ENCODE measurements around the gene CFAP20.
"Not testable (repeated sequence)": the region's sequence is repeated elsewhere in the genome, so short reads cannot be mapped to it uniquely, and the experiment has no call there.

The CFAP20 gene

GRCh38 chr16:58096249-58096648 is 32.9 kb downstream of the CFAP20 start:
- no peak for DNase-seq (ENCODE audit: low spot score)

DNA sequence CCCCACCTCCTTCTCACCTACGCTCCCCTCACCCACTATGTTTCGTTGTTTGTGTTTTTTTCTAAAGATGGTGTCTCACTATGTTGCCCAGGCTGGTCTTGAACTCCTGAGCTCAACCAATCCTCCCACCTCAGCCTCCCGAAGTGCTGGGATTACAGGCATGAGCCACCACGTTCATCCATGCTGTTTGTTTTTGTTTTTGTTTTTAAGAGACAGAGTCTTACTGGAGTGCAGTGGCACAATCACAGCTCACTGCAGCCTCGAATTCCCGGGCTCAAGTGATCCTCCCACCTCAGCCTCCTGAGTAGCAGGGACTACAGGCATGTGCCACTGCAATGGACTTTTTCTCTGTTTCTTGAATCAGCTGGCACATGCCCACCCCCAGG is 33.6 kb downstream of the CFAP20 start:
- DNase-seq (ENCODE audit: low spot score): not testable (repeated sequence)

DNA sequence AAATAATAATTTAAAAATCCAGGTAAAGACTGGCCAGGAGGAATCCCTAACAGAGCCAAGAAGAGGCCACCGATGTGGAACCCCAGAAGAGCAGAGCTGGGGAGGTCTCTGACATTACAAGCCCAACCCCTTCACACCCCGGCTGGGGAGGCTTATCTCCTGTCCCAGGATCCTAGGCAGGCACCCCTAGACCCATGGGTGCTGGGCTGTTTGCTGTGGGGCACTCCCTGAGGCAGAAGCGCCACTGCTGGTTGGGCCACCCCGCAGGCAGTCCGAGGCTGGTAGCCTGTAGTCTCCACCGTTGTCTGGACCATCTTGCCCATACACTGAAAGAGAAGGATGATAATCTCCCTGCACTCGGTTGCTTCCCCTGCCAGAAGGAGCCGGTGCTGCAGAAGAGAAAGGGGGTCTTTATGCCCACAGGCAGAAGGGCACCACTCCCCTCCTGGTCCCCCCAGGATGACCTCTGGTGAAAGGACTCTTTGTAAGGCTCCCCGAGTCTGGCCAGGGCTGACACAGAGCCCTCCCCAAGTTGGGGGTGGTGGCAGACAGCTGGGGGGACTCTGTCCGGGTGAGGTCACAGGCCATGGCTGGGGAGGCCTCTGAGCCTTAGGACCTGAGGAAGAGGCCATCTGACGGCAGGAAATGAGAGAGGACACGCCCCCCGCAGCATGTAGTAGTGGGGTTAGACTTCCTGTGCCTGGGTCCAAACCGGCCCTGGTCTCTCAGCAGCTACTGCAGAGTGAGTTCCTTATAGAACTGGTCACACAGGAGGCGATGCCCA is 34.2 kb downstream of the CFAP20 start:
- no peak for DNase-seq (ENCODE audit: low spot score)

GRCh38 chr16:58094026-58094425 is 35.2 kb downstream of the CFAP20 start:
- DNase-seq (ENCODE audit: low spot score): no peak

DNA sequence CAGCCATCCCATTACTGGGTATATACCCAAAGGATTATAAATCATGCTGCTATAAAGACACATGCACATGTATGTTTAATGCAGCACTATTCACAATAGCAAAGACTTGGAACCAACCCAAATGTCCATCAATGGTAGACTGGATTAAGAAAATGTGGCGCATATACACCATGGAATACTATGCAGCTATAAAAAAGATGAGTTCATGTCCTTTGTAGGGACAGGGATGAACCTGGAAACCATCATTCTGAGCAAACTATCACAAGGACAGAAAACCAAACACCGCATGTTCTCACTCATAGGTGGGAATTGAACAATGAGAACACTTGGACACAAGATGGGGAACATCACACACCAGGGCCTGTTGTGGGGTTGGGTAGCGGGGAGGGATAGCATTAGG is 38.8 kb downstream of the CFAP20 start:
- DNase-seq (ENCODE audit: low spot score): not testable (repeated sequence)

- no peak for DNase-seq (ENCODE audit: low spot score)
Measured at GRCh38 chr16:58088091-58088490, 41.1 kb downstream of the CFAP20 start.

DNA sequence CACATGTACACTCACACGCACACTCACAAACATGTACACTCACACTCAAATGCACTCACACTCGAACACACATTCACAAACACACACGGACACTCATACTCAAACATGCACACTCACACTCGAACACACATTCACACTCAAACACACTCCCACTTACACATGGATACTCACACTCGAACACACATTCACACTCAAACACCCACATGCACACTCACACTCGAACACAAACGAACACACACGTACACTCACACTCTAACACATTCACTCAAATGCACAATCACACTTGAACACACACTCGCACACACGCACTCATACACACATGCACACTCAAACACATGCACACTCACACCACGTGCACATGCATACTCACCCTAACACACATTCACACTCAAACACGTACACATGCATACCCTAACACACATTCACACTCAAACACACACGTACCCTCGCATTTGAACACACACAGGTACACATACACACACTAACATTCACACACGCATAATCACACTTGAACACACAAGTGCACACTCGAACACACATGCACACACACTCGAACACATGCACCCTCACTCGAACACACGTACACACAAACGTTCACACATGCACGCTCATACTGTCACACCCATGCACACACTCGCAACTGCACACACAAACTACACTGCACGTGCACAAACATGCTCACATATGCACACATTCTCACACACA is 41.8 kb downstream of the CFAP20 start:
- no peak for DNase-seq (ENCODE audit: low spot score)

- no peak for DNase-seq (ENCODE audit: low spot score)
Measured at GRCh38 chr16:58086381-58087208, 42.6 kb downstream of the CFAP20 start.

- DNase-seq (ENCODE audit: low spot score): no peak
Measured at GRCh38 chr16:58085584-58086251, 43.5 kb downstream of the CFAP20 start.

DNA sequence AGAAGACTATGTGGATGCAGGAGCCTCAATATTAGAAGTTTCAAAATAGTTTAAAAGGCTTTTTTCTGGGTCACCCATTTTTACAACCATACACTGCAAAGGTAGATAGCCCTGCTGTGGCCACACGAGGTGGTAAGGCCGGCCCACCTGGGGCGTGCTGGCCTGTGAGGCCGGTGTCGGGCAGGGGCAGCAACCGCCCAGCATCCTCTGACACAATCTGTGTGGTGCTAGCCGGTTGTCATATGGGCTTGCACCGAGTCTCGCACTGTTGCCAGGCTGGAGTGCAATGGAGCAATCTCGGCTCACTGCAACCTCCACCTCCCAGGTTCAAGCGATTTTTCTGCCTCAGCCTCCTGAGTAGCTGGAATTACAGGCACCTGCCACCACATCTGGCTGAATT is 44.0 kb downstream of the CFAP20 start:
- no peak for DNase-seq (ENCODE audit: low spot score)

DNA sequence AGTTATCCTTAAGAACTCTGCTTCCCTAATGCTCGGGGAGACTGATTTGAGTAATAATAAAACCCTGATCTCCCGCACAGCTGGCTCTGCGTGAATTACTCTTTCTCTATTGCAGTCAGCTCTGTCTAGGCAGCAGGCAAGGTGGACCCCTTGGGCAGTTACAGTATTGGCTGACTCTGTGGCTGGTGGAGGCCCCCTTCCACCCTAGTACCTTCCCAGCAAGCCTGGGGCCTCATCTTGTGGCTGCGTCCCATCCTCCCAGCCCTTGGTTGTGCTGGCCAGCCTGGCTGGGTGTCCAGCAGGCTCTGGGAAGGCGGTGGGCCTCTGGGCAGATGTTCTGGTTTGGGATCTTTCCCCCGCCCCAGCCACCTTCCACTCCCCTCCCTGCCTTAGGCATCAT is 44.5 kb downstream of the CFAP20 start:
- DNase-seq (ENCODE audit: low spot score): no peak

DNA sequence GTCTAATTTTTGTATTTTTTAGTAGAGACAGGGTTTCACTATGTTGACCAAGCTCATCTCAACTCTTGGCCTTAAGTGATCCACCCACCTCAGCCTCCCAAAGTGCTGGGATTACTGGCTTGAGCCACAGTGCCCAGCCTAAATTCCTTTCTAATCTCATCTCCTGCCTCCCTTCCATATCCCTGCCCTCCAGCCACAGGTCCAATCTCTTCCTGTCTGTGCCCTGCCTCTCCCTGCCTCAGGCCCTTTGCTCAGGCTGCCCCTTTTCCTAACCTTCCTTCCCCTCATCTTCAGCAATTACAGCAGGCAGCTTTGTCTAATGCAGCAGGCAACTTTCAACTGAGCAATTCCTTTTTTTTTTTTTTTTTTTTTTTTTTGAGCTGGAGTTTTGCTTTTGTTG is 46.8 kb downstream of the CFAP20 start:
- DNase-seq (ENCODE audit: low spot score): no peak

DNA sequence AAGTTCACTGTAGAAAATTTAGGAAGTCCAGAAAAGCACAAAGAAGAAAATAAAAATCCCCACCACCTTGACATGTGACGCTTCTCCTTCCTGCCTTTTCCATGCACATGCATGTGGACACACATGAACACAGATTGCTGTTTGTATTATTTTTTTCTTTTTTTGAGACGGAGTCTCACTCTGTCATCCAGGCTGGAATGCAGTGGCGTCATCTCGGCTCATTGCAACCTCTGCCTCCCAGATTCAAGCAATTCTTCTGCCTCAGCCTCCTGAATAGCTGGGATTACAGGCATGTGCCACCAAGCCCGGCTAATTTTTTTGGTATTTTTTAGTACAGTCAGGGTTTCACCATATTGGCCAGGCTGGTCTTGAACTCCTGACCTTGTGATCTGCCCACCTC is 48.5 kb downstream of the CFAP20 start:
- not testable (repeated sequence) for DNase-seq (ENCODE audit: low spot score)

DNA sequence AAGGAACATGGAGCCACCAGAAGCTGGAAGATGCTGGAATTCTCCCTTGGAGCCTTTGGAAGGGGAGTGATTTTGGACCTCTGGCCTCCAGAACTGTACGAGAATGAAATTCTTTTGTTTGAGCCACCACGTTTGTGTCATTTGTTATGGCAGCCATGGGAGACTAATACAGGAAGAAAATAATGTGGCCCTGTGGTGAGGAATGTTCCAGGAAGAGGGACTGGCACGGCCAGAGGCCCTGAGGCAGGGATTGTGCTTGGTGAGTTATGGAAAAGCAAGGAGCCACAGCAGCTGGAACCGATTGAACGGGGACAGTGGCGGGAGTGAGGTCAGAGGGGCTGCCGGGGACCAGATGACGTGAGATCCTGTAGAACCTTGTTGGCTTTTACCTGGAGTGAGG is 51.4 kb downstream of the CFAP20 start:
- DNase-seq (ENCODE audit: low spot score): no peak

GRCh38 chr16:58076514-58076913 is 52.7 kb downstream of the CFAP20 start:
- no peak for DNase-seq (ENCODE audit: low spot score)

DNA sequence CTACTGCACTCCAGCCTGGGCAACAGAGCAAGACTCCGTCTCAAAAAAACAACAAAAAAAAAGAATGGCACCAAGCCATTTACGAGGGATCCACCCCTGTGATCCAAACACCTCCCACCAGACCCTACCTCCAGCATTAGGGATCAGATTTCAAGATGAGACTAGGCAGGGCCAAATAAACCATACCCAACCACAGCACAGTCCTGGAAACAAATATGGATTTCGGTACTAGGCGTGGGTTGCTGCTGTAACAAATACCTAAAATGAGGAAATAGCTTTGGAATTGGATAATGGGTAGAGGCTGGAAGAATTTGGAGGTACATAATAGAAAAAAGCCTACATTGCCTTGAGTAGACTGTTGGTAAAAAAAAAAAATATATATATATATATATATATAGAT is 54.5 kb downstream of the CFAP20 start:
- no peak for DNase-seq (ENCODE audit: low spot score)

GRCh38 chr16:58073086-58073485 is 56.1 kb downstream of the CFAP20 start:
- DNase-seq (ENCODE audit: low spot score): not testable (repeated sequence)

DNA sequence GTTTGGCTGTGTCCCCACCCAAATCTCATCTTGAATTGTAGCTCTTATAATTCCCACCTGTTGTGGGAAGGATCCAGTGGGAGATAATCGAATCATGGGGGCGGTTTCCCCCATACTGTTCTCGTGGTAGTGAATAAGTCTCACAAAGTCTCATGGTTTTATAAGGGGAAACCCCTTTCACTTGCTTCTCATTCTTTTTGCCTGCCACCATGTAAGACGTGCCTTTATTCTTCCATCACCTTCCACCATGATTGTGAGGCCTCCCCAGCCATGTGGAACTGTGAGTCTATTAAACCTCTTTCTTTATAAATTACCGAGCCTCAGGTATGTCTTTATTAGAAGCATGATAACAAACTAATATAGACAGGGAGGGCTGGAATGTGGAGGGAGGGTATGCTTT is 57.0 kb downstream of the CFAP20 start:
- DNase-seq (ENCODE audit: low spot score): not testable (repeated sequence)

- DNase-seq (ENCODE audit: low spot score): no peak
Measured at GRCh38 chr16:58070585-58070984, 58.6 kb downstream of the CFAP20 start.
